ENCODE results near the gene SIGLEC14. TPM values are rescaled to one million over a fixed set of nuclear protein-coding genes. Genes with fewer than 3 reads are reported as not detected.
A peak's percentile ranks its signal among the peaks of the same experiment; 100 is the strongest.

The SIGLEC14 gene
- total RNA-seq, 1 donor: not detected

DNA sequence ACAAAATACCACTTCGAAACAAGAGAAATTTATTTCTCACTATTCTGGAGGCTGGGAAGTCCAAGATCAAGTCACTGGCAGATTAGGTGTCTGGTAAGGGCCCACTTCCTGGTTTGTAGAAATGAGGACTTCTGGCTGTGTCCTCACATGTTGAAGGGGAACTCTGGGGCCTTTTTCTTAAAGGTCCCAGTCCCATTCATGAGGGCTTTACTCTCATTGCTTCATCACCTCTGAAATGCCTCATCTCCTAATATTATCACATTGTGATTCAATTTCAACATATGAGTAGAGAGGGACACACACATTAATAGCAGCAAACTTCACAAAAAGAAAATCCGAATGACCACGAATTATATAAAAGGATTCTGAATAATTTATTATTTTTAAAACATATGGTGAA, 21.6 kb upstream of the SIGLEC14 start:
- H2AFZ ChIP-seq (ENCODE audit: low read length): no peak overlapping the region
- no peaks in the 10 kb centered on the region for H3K36me3 ChIP-seq (ENCODE audit: insufficient read depth, low read length)
- H4K20me1 ChIP-seq (ENCODE audit: insufficient read depth, low read length): no peaks in the 10 kb centered on the region
- no peak overlapping the region for H3K4me2 ChIP-seq (ENCODE audit: insufficient read depth, low read length)
- H3K27me3 ChIP-seq (ENCODE audit: insufficient read depth, low read length): no peaks in the 10 kb centered on the region
- no peaks in the 10 kb centered on the region for H3K9me3 ChIP-seq (ENCODE audit: low read depth, low read length)
- H3K27ac ChIP-seq (ENCODE audit: low read depth, low read length): no peak overlapping the region
- no peak overlapping the region for H3K4me3 ChIP-seq (ENCODE audit: insufficient read depth, low read length)
- no peaks in the 10 kb centered on the region for H3K79me2 ChIP-seq (ENCODE audit: insufficient read depth, low read length)
- no peak for TF ChIP-seq CTCF (IDR thresholded peaks at IDR 0.05; ENCODE audit: extremely low read depth, low read depth, low read length)
- H3K4me1 ChIP-seq (ENCODE audit: insufficient read depth, low read length): no peaks in the 10 kb centered on the region
- no peak for DNase-seq (ENCODE audit: insufficient read length, low spot score, missing footprints)

- Histone ChIP-seq H3K79me2 (ENCODE audit: insufficient read depth, low read length) (no peaks in the 10 kb centered on the region), H2AFZ (ENCODE audit: low read length) (no peak overlapping the region), H3K4me1 (ENCODE audit: insufficient read depth, low read length) (no peaks in the 10 kb centered on the region), H4K20me1 (ENCODE audit: insufficient read depth, low read length) (no peaks in the 10 kb centered on the region), H3K27me3 (ENCODE audit: insufficient read depth, low read length) (peaks cover 3% of the 10 kb centered on the region), H3K36me3 (ENCODE audit: insufficient read depth, low read length) (no peaks in the 10 kb centered on the region), H3K4me2 (ENCODE audit: insufficient read depth, low read length) (no peak overlapping the region), H3K4me3 (ENCODE audit: insufficient read depth, low read length) (no peak overlapping the region), H3K27ac (ENCODE audit: low read depth, low read length) (no peak overlapping the region), H3K9me3 (ENCODE audit: low read depth, low read length) (no peaks in the 10 kb centered on the region)
- no peak for DNase-seq (ENCODE audit: insufficient read length, low spot score, missing footprints)
- TF ChIP-seq CTCF (IDR thresholded peaks at IDR 0.05; ENCODE audit: extremely low read depth, low read depth, low read length): peak; percentile 67
These were observed 18.4 kb upstream of the SIGLEC14 start for GRCh38 chr19:51664997-51665396.

DNA sequence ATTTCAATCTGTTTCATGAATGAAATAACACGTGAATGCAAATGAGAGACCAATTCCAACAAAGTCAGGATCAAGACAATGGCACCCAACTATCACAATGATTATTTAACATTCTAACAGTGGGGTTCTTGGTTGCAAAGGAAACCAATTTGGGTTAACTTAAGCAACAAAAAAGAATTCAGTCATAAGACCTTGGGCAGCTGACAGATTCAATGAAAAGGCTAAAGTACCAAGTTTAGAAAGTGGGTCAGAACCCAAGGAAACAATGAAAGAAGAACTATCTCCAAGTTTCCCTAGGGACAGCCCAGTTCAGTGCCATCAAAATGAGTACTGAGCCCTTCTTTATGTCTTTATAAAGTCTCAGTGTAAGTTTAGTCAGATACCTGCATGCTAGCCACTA, 17.5 kb upstream of the SIGLEC14 start:
- H4K20me1 ChIP-seq (ENCODE audit: insufficient read depth, low read length): no peaks in the 10 kb centered on the region
- no peak overlapping the region for H2AFZ ChIP-seq (ENCODE audit: low read length)
- no peaks in the 10 kb centered on the region for H3K36me3 ChIP-seq (ENCODE audit: insufficient read depth, low read length)
- H3K9me3 ChIP-seq (ENCODE audit: low read depth, low read length): no peaks in the 10 kb centered on the region
- no peak for TF ChIP-seq CTCF (IDR thresholded peaks at IDR 0.05; ENCODE audit: extremely low read depth, low read depth, low read length)
- H3K27me3 ChIP-seq (ENCODE audit: insufficient read depth, low read length): peaks cover 3% of the 10 kb centered on the region
- H3K79me2 ChIP-seq (ENCODE audit: insufficient read depth, low read length): no peaks in the 10 kb centered on the region
- H3K4me3 ChIP-seq (ENCODE audit: insufficient read depth, low read length): no peak overlapping the region
- H3K4me2 ChIP-seq (ENCODE audit: insufficient read depth, low read length): no peak overlapping the region
- H3K4me1 ChIP-seq (ENCODE audit: insufficient read depth, low read length): no peaks in the 10 kb centered on the region
- DNase-seq (ENCODE audit: insufficient read length, low spot score, missing footprints): no peak
- no peak overlapping the region for H3K27ac ChIP-seq (ENCODE audit: low read depth, low read length)

GRCh38 chr19:51663650-51664049, 17.0 kb upstream of the SIGLEC14 start:
- H3K36me3 ChIP-seq (ENCODE audit: insufficient read depth, low read length): no peaks in the 10 kb centered on the region
- no peak overlapping the region for H3K4me2 ChIP-seq (ENCODE audit: insufficient read depth, low read length)
- peaks cover 3% of the 10 kb centered on the region for H3K27me3 ChIP-seq (ENCODE audit: insufficient read depth, low read length)
- no peak for DNase-seq (ENCODE audit: insufficient read length, low spot score, missing footprints)
- no peak overlapping the region for H2AFZ ChIP-seq (ENCODE audit: low read length)
- H4K20me1 ChIP-seq (ENCODE audit: insufficient read depth, low read length): no peaks in the 10 kb centered on the region
- no peak overlapping the region for H3K27ac ChIP-seq (ENCODE audit: low read depth, low read length)
- no peak overlapping the region for H3K4me3 ChIP-seq (ENCODE audit: insufficient read depth, low read length)
- H3K79me2 ChIP-seq (ENCODE audit: insufficient read depth, low read length): no peaks in the 10 kb centered on the region
- no peak for TF ChIP-seq CTCF (IDR thresholded peaks at IDR 0.05; ENCODE audit: extremely low read depth, low read depth, low read length)
- H3K9me3 ChIP-seq (ENCODE audit: low read depth, low read length): no peaks in the 10 kb centered on the region
- no peaks in the 10 kb centered on the region for H3K4me1 ChIP-seq (ENCODE audit: insufficient read depth, low read length)

All from osteoblast (primary cell).